ENCODE measurements around the gene DKK3. TPM values are rescaled to one million over a fixed set of nuclear protein-coding genes. Genes with fewer than 3 reads are reported as not detected.

DKK3 gene
- total and polyA plus RNA-seq, 4 donors, result 3.1 to 9.9 (median 7.1) TPM

DNA sequence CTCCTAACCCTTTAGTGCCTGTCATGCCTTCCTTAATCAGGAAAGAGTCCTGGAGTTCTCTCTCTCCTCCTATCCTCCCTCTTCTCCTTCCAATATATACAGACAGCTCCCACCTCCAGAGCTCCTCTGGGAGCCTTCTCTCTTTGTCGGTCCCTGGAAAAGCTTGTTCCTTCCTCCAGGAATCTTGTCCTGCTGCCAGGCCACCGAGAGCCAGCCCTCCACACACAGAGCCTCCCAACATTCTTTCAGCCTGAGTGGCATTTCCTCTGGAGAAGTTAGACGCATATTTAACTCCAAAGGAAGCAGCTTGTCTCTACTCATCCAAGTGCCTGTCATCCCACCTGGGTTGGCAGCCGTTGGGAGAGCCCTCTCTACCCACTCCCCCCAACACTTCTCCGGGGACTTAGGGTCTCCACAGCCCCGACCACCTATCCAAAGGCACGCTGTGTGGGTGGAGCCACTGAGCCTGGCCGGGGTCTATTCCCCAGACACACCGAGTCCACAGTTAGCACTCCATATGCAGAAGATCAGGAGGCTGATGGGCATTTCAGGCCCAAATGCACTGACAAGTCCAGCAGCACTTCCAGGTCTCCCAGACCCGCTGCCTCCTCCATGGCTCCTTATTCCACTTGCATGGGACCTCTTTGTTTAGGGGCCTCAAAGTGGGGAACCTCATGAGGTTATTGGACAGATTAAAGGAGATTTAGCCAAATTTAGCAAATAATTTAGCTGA, 31.1 kb downstream of the DKK3 start:
- Histone ChIP-seq H3K4me1 (ENCODE audit: control insufficient read depth in 4 of 4, insufficient read depth in 4 of 4, low read length in 3 of 4) (peaks cover 11 to 24% (median 17%) of the 10 kb centered on the region in 4 donors), H3K27ac (ENCODE audit: low read depth in 1 of 2, low read length in 2 of 2) (peak overlapping the region; percentile 16 to 28), H3K9me3 (ENCODE audit: control insufficient read depth in 4 of 4, low read length in 3 of 4) (no peaks in the 10 kb centered on the region), H3K4me3 (ENCODE audit: low read depth in 1 of 3, low read length in 3 of 3) (no peak overlapping the region), H3K9ac (ENCODE audit: low read depth in 1 of 2, low read length in 2 of 2) (no peak overlapping the region), H3K27me3 (ENCODE audit: control insufficient read depth in 4 of 4, insufficient read depth in 4 of 4, low read length in 3 of 4) (no peaks in the 10 kb centered on the region), H3K36me3 (ENCODE audit: control insufficient read depth in 4 of 4, insufficient read depth in 3 of 4, low read depth in 1 of 4, low read length in 3 of 4) (no peaks in the 10 kb centered on the region)
- 68% methylated on average over 10 of the region's 10 CpGs for WGBS
- no peak for TF ChIP-seq HNF4G (IDR thresholded peaks at IDR 0.05)
- no peak for TF ChIP-seq FOXA2 (IDR thresholded peaks at IDR 0.05)
- TF ChIP-seq, protein P1, sequence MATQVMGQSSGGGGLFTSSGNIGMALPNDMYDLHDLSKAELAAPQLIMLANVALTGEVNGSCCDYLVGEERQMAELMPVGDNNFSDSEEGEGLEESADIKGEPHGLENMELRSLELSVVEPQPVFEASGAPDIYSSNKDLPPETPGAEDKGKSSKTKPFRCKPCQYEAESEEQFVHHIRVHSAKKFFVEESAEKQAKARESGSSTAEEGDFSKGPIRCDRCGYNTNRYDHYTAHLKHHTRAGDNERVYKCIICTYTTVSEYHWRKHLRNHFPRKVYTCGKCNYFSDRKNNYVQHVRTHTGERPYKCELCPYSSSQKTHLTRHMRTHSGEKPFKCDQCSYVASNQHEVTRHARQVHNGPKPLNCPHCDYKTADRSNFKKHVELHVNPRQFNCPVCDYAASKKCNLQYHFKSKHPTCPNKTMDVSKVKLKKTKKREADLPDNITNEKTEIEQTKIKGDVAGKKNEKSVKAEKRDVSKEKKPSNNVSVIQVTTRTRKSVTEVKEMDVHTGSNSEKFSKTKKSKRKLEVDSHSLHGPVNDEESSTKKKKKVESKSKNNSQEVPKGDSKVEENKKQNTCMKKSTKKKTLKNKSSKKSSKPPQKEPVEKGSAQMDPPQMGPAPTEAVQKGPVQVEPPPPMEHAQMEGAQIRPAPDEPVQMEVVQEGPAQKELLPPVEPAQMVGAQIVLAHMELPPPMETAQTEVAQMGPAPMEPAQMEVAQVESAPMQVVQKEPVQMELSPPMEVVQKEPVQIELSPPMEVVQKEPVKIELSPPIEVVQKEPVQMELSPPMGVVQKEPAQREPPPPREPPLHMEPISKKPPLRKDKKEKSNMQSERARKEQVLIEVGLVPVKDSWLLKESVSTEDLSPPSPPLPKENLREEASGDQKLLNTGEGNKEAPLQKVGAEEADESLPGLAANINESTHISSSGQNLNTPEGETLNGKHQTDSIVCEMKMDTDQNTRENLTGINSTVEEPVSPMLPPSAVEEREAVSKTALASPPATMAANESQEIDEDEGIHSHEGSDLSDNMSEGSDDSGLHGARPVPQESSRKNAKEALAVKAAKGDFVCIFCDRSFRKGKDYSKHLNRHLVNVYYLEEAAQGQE (IDR thresholded peaks at IDR 0.05), result no peak
- no peak for TF ChIP-seq RAD21 (IDR thresholded peaks at IDR 0.05)
- TF ChIP-seq, protein P2, sequence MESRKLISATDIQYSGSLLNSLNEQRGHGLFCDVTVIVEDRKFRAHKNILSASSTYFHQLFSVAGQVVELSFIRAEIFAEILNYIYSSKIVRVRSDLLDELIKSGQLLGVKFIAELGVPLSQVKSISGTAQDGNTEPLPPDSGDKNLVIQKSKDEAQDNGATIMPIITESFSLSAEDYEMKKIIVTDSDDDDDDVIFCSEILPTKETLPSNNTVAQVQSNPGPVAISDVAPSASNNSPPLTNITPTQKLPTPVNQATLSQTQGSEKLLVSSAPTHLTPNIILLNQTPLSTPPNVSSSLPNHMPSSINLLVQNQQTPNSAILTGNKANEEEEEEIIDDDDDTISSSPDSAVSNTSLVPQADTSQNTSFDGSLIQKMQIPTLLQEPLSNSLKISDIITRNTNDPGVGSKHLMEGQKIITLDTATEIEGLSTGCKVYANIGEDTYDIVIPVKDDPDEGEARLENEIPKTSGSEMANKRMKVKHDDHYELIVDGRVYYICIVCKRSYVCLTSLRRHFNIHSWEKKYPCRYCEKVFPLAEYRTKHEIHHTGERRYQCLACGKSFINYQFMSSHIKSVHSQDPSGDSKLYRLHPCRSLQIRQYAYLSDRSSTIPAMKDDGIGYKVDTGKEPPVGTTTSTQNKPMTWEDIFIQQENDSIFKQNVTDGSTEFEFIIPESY (IDR thresholded peaks at IDR 0.05), result no peak
- no peak for TF ChIP-seq JUND (IDR thresholded peaks at IDR 0.05)
- TF ChIP-seq NR2F2 (IDR thresholded peaks at IDR 0.05), result no peak
- TF ChIP-seq FOXA1 (IDR thresholded peaks at IDR 0.05), result no peak
- no peak for TF ChIP-seq SP1 (IDR thresholded peaks at IDR 0.05)
- TF ChIP-seq, protein P3, sequence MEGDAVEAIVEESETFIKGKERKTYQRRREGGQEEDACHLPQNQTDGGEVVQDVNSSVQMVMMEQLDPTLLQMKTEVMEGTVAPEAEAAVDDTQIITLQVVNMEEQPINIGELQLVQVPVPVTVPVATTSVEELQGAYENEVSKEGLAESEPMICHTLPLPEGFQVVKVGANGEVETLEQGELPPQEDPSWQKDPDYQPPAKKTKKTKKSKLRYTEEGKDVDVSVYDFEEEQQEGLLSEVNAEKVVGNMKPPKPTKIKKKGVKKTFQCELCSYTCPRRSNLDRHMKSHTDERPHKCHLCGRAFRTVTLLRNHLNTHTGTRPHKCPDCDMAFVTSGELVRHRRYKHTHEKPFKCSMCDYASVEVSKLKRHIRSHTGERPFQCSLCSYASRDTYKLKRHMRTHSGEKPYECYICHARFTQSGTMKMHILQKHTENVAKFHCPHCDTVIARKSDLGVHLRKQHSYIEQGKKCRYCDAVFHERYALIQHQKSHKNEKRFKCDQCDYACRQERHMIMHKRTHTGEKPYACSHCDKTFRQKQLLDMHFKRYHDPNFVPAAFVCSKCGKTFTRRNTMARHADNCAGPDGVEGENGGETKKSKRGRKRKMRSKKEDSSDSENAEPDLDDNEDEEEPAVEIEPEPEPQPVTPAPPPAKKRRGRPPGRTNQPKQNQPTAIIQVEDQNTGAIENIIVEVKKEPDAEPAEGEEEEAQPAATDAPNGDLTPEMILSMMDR (IDR thresholded peaks at IDR 0.05; ENCODE audit: low read depth, low read length, missing input control), result no peak
- TF ChIP-seq, protein P4, sequence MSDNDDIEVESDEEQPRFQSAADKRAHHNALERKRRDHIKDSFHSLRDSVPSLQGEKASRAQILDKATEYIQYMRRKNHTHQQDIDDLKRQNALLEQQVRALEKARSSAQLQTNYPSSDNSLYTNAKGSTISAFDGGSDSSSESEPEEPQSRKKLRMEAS (IDR thresholded peaks at IDR 0.05), result no peak
- TF ChIP-seq RXRA (IDR thresholded peaks at IDR 0.05), result no peak
- TF ChIP-seq YY1 (IDR thresholded peaks at IDR 0.05), result no peak
- TF ChIP-seq, protein P5, sequence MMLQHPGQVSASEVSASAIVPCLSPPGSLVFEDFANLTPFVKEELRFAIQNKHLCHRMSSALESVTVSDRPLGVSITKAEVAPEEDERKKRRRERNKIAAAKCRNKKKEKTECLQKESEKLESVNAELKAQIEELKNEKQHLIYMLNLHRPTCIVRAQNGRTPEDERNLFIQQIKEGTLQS (IDR thresholded peaks at IDR 0.05), result no peak
- TF ChIP-seq GABPA (IDR thresholded peaks at IDR 0.05 in 1 of 2, conservative IDR thresholded peaks at IDR 0.05 in 1 of 2), result no peak
- no peak for TF ChIP-seq EGR1 (IDR thresholded peaks at IDR 0.05; ENCODE audit: low read depth in 2 of 2)
- TF ChIP-seq TAF1 (conservative IDR thresholded peaks at IDR 0.05), result no peak
- TF ChIP-seq HNF4A (conservative IDR thresholded peaks at IDR 0.05), result no peak
- DNase-seq (ENCODE audit: low spot score), result no peak
